Measurements from ENCODE around the gene DNAH11. TPM values are rescaled to one million over a fixed set of nuclear protein-coding genes. Genes with fewer than 3 reads are reported as not detected.
"Not testable (repeated sequence)": the region's sequence is repeated elsewhere in the genome, so short reads cannot be mapped to it uniquely, and the experiment has no call there.

Gene DNAH11
- total RNA-seq, 1 donor from 2014 or later = 0.22 TPM

DNA sequence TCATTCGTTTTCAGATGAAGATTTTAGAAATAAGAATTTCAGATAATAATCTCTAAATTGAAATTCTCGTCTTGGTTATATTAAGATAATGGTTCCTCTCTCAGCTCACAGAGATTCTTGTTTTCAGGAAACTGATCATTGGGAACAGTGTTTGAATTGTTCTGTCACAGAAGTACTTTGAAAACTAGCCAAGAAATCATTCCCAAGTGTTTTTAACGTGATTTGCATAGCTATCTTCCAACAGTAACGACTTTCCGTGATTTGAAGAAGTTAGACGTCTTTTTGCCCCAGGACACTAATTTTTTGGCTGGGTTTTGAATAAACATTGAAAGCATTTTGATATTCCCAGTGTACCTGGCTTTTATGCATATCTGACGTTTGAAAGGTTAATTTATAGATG, 286.9 kb downstream of the DNAH11 start:
- TF ChIP-seq, protein P1, sequence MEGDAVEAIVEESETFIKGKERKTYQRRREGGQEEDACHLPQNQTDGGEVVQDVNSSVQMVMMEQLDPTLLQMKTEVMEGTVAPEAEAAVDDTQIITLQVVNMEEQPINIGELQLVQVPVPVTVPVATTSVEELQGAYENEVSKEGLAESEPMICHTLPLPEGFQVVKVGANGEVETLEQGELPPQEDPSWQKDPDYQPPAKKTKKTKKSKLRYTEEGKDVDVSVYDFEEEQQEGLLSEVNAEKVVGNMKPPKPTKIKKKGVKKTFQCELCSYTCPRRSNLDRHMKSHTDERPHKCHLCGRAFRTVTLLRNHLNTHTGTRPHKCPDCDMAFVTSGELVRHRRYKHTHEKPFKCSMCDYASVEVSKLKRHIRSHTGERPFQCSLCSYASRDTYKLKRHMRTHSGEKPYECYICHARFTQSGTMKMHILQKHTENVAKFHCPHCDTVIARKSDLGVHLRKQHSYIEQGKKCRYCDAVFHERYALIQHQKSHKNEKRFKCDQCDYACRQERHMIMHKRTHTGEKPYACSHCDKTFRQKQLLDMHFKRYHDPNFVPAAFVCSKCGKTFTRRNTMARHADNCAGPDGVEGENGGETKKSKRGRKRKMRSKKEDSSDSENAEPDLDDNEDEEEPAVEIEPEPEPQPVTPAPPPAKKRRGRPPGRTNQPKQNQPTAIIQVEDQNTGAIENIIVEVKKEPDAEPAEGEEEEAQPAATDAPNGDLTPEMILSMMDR (IDR thresholded peaks at IDR 0.05; ENCODE audit: partially characterized antibody, unreplicated experiment) = no peak
- H3K27me3 Mint-ChIP-seq (ENCODE audit: unreplicated experiment) = no peaks in the 10 kb centered on the region
- no peaks in the 10 kb centered on the region for H3K9me3 Mint-ChIP-seq (ENCODE audit: unreplicated experiment)
- no peak overlapping the region for H3K27ac Mint-ChIP-seq (ENCODE audit: unreplicated experiment)
- DNase-seq = no peak
- no peaks in the 10 kb centered on the region for H3K36me3 Mint-ChIP-seq (ENCODE audit: unreplicated experiment)
- H3K4me3 Mint-ChIP-seq (ENCODE audit: unreplicated experiment) = no peak overlapping the region
- H3K4me1 Mint-ChIP-seq (ENCODE audit: low read depth, unreplicated experiment) = no peaks in the 10 kb centered on the region

DNA sequence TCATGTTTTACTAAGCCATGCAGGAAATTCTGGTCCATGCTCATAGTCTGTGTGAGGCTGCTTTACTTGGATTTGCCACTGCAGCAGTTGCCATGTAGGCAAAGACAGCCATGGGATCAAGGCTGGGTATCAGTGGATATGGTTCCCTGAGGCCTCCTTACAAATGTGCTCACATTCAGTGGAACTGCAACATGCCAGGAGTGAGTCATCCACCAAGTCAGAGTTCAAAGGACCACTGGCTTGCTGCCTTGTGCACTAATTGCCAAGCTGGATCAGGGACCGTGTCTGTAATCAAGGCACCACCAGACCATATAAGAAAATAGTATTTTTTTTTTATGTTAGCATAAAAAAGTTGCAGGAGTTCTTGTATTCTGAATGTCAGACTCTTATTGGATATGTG, 301.9 kb downstream of the DNAH11 start:
- TF ChIP-seq, protein P1 (IDR thresholded peaks at IDR 0.05; ENCODE audit: partially characterized antibody, unreplicated experiment) = no peak
- H3K36me3 Mint-ChIP-seq (ENCODE audit: unreplicated experiment) = no peaks in the 10 kb centered on the region
- no peak for DNase-seq
- no peak overlapping the region for H3K4me3 Mint-ChIP-seq (ENCODE audit: unreplicated experiment)
- H3K27me3 Mint-ChIP-seq (ENCODE audit: unreplicated experiment) = peaks cover 3% of the 10 kb centered on the region
- H3K9me3 Mint-ChIP-seq (ENCODE audit: unreplicated experiment) = no peaks in the 10 kb centered on the region
- no peak overlapping the region for H3K27ac Mint-ChIP-seq (ENCODE audit: unreplicated experiment)
- H3K4me1 Mint-ChIP-seq (ENCODE audit: low read depth, unreplicated experiment) = no peaks in the 10 kb centered on the region

DNA sequence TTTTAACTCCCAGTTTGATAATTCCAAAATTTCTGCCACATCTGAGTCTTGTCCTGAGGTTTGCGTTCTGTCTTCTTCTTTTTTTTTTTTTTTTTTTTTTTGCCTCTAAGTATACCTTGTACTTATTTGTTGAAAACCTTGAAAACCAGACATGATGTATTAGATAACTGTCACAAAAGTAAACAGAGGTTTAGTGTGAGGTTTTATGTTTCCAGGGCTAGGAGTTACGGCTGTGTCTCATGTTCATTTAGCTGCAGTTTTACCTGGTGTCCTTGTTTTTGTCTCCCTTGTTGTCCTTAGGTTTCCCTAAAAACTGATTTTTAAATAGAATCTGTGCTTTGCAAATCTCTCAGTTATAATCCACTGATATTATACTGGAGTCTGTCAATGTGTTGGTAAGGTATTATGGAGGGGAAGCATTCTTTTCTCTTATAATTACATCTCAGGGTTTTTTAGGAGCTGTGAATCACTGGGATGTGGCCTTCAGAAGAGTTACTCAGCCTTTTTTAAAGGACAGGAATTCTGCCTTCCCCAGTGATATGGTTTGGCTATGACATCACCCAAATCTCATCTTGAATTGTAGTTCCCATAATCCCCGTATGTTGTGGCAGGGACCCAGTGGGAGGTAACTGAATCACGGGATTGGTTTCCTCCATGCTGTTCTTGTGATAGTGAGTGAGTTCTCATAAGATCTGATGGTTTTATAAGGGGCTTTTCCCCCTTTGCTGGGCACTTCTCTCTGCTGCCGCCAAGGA, 307.9 kb downstream of the DNAH11 start:
- no peak for DNase-seq
- Mint-ChIP-seq H3K4me1 (ENCODE audit: low read depth, unreplicated experiment) (no peaks in the 10 kb centered on the region), H3K27ac (ENCODE audit: unreplicated experiment) (no peak overlapping the region), H3K4me3 (ENCODE audit: unreplicated experiment) (no peak overlapping the region), H3K36me3 (ENCODE audit: unreplicated experiment) (no peaks in the 10 kb centered on the region), H3K9me3 (ENCODE audit: unreplicated experiment) (peaks cover 2% of the 10 kb centered on the region), H3K27me3 (ENCODE audit: unreplicated experiment) (no peaks in the 10 kb centered on the region)
- TF ChIP-seq, protein P1 (IDR thresholded peaks at IDR 0.05; ENCODE audit: partially characterized antibody, unreplicated experiment) = no peak

DNA sequence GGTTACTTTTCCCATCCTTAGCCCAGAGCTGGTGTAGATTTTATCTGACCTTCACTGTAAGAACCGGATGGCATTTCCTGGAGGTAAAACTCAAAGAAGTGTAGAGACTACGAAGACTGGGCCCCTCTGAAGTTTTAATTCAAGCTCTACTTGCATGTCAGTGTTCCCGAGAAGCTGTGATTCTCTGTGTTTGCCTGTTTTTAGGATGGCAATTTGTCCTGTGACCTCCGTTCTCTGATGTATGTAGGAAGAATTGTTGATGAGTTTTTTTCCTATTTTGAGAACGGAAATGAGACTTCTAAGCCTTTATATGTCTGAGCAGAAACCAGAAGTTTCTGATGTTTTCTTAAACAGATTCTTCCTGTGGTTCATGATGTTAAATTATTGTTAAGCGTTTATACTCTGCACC, 308.7 kb downstream of the DNAH11 start:
- Mint-ChIP-seq H3K9me3 (ENCODE audit: unreplicated experiment) (peaks cover 2% of the 10 kb centered on the region), H3K4me3 (ENCODE audit: unreplicated experiment) (no peak overlapping the region), H3K27ac (ENCODE audit: unreplicated experiment) (no peak overlapping the region), H3K36me3 (ENCODE audit: unreplicated experiment) (no peaks in the 10 kb centered on the region), H3K4me1 (ENCODE audit: low read depth, unreplicated experiment) (no peaks in the 10 kb centered on the region), H3K27me3 (ENCODE audit: unreplicated experiment) (no peaks in the 10 kb centered on the region)
- TF ChIP-seq, protein P1 (IDR thresholded peaks at IDR 0.05; ENCODE audit: partially characterized antibody, unreplicated experiment) = no peak
- no peak for DNase-seq

DNA sequence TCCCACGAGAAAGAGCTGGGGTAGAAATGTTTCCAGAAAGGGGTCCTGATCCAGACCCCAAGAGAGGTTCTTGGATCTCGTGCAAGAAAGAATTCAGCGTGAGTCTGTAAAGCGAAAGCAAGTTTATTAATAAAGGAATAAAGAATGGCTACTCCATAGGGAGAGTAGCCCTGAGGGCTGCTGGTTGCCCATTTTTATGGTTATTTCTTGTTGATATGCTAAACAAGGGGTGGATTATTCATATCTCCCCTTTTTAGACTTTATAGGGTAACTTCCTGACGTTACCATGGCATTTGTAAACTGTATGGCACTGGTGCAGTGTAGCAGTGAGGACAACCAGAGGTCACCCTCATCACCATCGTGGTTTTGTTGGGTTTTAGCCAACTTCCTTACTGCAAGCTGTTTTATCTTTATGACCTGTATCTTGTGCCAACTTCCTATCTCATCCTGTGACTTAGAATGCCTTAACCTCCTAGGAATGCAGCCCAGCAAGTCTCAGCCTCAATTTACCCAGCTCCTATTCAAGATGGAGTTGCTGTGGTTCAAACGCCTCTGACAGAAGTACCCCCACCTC, 322.9 kb downstream of the DNAH11 start:
- not testable (repeated sequence) for H3K4me3 Mint-ChIP-seq (ENCODE audit: unreplicated experiment); H3K27me3 Mint-ChIP-seq (ENCODE audit: unreplicated experiment); H3K36me3 Mint-ChIP-seq (ENCODE audit: unreplicated experiment); H3K4me1 Mint-ChIP-seq (ENCODE audit: low read depth, unreplicated experiment); DNase-seq; H3K27ac Mint-ChIP-seq (ENCODE audit: unreplicated experiment); H3K9me3 Mint-ChIP-seq (ENCODE audit: unreplicated experiment)

Data from glutamatergic neuron (in vitro differentiated cells).